HEK293 (cell line): ENCODE data around the gene ZSCAN29.

ENCODE experiments used
- KLF16 ChIP-seq: fragments of 450-650 bp; formaldehyde crosslinking; IDR thresholded peaks from 2 replicates; pipeline ENCODE4 v1.5.1; 2017; ENCODE audit warnings: missing biosample characterization, missing genetic modification characterization
- KLF8 ChIP-seq: fragments of 450-650 bp; formaldehyde crosslinking; IDR thresholded peaks from 2 replicates; pipeline ENCODE4 v1.5.1; 2016; ENCODE audit warnings: missing biosample characterization, missing genetic modification characterization
- SP2 ChIP-seq: fragments of 450-650 bp; formaldehyde crosslinking; IDR thresholded peaks from 2 replicates; pipeline ENCODE4 v1.5.1; 2016; ENCODE audit warnings: missing biosample characterization, missing genetic modification characterization
- ZFP3 ChIP-seq: fragments of 450-650 bp; formaldehyde crosslinking; IDR thresholded peaks from 2 replicates; pipeline ENCODE4 v1.5.1; 2016; ENCODE audit warnings: low read depth, missing biosample characterization, missing genetic modification characterization
- ZNF362 ChIP-seq: fragments of 450-650 bp; formaldehyde crosslinking; IDR thresholded peaks from 2 replicates; pipeline ENCODE4 v1.5.1; 2016; ENCODE audit warnings: missing biosample characterization, missing genetic modification characterization
- ZNF37A ChIP-seq: fragments of 450-650 bp; IDR thresholded peaks from 2 replicates; pipeline ENCODE4 v1.5.1; 2018; ENCODE audit warnings: missing biosample characterization, missing genetic modification characterization
- ZNF600 ChIP-seq: fragments of 450-650 bp; formaldehyde crosslinking; IDR thresholded peaks from 2 replicates; pipeline ENCODE4 v1.5.1; 2016; ENCODE audit warnings: missing biosample characterization, missing genetic modification characterization
- TF ChIP-seq, protein P1 (sequence below): fragments of 450-650 bp; formaldehyde crosslinking; IDR thresholded peaks from 2 replicates; pipeline ENCODE4 v1.5.1; 2016; ENCODE audit warnings: missing biosample characterization, missing genetic modification characterization

DNA sequence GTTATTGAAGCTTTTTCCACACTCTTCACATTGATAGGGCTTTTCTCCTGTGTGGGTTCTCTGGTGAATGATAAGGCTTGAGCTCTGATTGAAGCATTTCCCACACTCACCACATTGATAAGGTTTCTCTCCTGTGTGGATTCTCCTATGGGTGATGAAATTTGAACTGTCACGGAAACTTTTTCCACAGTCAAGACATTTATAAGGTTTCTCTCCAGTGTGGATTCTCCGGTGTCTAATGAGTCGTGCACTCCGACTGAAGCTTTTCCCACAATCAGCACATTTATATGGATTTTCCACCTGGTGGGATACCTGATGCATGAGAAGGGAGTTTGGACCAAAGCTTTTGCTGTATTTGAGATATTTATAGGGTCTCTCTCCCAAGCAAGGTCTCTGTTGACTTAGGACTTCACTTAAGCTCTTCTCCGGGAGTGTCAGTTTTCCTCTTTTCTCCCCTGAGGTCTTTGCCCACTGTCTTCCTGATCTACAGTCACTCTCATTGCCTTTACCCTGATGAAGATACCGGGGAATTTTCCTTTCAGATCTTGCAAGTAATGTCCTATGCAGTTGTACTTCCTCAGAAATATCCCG, 9.4 kb downstream of the ZSCAN29 start:
- TF ChIP-seq SP2 (no peak), ZFP3 (tag by site-specific recombination) (no peak), ZNF600 (tag by site-specific recombination) (no peak), KLF8 (tag by site-specific recombination) (no peak), ZNF37A (tag by site-specific recombination) (no peak), ZNF362 (tag by site-specific recombination) (no peak), KLF16 (tag by site-specific recombination) (no peak)
- TF ChIP-seq, protein P1, sequence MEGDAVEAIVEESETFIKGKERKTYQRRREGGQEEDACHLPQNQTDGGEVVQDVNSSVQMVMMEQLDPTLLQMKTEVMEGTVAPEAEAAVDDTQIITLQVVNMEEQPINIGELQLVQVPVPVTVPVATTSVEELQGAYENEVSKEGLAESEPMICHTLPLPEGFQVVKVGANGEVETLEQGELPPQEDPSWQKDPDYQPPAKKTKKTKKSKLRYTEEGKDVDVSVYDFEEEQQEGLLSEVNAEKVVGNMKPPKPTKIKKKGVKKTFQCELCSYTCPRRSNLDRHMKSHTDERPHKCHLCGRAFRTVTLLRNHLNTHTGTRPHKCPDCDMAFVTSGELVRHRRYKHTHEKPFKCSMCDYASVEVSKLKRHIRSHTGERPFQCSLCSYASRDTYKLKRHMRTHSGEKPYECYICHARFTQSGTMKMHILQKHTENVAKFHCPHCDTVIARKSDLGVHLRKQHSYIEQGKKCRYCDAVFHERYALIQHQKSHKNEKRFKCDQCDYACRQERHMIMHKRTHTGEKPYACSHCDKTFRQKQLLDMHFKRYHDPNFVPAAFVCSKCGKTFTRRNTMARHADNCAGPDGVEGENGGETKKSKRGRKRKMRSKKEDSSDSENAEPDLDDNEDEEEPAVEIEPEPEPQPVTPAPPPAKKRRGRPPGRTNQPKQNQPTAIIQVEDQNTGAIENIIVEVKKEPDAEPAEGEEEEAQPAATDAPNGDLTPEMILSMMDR (tag by site-specific recombination), result no peak
